Heart left ventricle (tissue), 16 donors: ENCODE data around the gene NAE1. TPM values are rescaled to one million over a fixed set of nuclear protein-coding genes. Genes with fewer than 3 reads are reported as not detected.

Source experiments
- ATAC-seq, 4 donors: fragments of 200-7000 bp; cut with Tn5 transposase; one replicate each; pipeline ENCODE4 v1.9.1; 2020 to 2022; ENCODE audit warnings: moderate library complexity in 4 of 4, mild to moderate bottlenecking in 3 of 4, moderate number of reproducible peaks in 1 of 4
- DNase-seq, 5 donors: peaks; one replicate each; pipeline ENCODE4 v3.0.0-alpha.2; 2020
- H3K27ac ChIP-seq, 12 donors: fragments of 200-600 bp; sonication (generic) in 4 of 12; one replicate each; pipeline versions ENCODE4 v1.5.0 to v1.8.0; 2016 to 2022; ENCODE audit warnings: mild to moderate bottlenecking in 2 of 12
- H3K27me3 ChIP-seq, 9 donors: fragments of 200-600 bp; sonication (generic) in 2 of 9; one replicate each; pipeline versions ENCODE4 v1.5.1 to v1.8.0; 2016 to 2022; ENCODE audit warnings: mild to moderate bottlenecking in 3 of 9
- H3K36me3 ChIP-seq, 9 donors: fragments of 200-600 bp; sonication (generic) in 2 of 9; one replicate each; pipeline versions ENCODE4 v1.5.0 to v1.8.0; 2018 to 2022; ENCODE audit warnings: mild to moderate bottlenecking in 2 of 9
- H3K4me1 ChIP-seq, 12 donors: fragments of 200-600 bp; sonication (generic) in 4 of 12; one replicate each; pipeline versions ENCODE4 v1.5.0 to v1.8.0; 2016 to 2022; ENCODE audit warnings: mild to moderate bottlenecking in 3 of 12
- H3K4me3 ChIP-seq, 12 donors: fragments of 200-600 bp; sonication (generic) in 4 of 12; one replicate each; pipeline versions ENCODE4 v1.5.0 to v1.8.0; 2017 to 2022; ENCODE audit warnings: mild to moderate bottlenecking in 9 of 12, moderate library complexity in 4 of 12
- H3K9me3 ChIP-seq, 12 donors: fragments of 200-600 bp; sonication (generic) in 4 of 12; one replicate each; pipeline versions ENCODE4 v1.5.0 to v1.8.0; 2016 to 2022; ENCODE audit warnings: mild to moderate bottlenecking in 1 of 12
- CTCF ChIP-seq, 12 donors: fragments of 200-600 bp; sonication (generic) in 4 of 12; IDR thresholded peaks; one replicate each; pipeline versions ENCODE4 v1.5.0 to v1.8.0; 2018 to 2022; ENCODE audit warnings: antibody characterized with exemption in 12 of 12, mild to moderate bottlenecking in 5 of 12
- POLR2A ChIP-seq, 2 donors: fragments of 450-650 bp; IDR thresholded peaks; one replicate each; pipeline ENCODE4 v1.6.1; 2017; ENCODE audit warnings: antibody characterized with exemption in 2 of 2, mild to moderate bottlenecking in 2 of 2, moderate library complexity in 2 of 2
- WGBS, 4 donors: extraction: QIAGEN DNeasy Blood & Tissue Kit in 2 of 4; methylation state at CpG; one replicate each; pipeline versions ENCODE4 v1.1.5 to v1.1.7; 2013 to 2018; 5-methylcytosine and 5-hydroxymethylcytosine counted together
- intact Hi-C, 10 donors: fragments of 100-400 bp; cut with DNase I; formaldehyde crosslinking; loops; one replicate each; pipeline versions ENCODE4 v1.11.1 to v1.14.2; 2022
- polyA plus RNA-seq, 2 donors: library from polyadenylated mRNA; stranded (reverse); fragments of 200-250 nt; gene quantifications; one replicate each; pipeline ENCODE4 v1.2.3, GENCODE V29; 2013
- total RNA-seq, 9 donors: library from RNA; depleted of rRNA in 2 of 9; stranded (reverse); fragments of >200 nt in 2 of 9; fragmentation: NEBNext Ultra II Directional in 3 of 9; extraction: Animal tissue kit (Norgen Biotek cat#: 25700) in 3 of 9; gene quantifications; one replicate each; pipeline versions ENCODE4 v1.1.0 to v1.2.4, GENCODE V29; 2016 to 2023
- donor health status: ischemic (EF 13 %, LVEDD 7.1; RV severe dilation, severe dysfunction).
- donor health status: healthy with polysubstance abuse.
- donor health status: DM: no; HTN: yes; CAD: no.
- donor health status: DM: no; HTN: no; CAD: no.
- donor health status: ischemic (EF 25% LVEDD 6.9; RV normal size, moderate dysfunction).
- donor health status: ischemic (EF 25% LVEDD 5.7; RV mildly dilated, moderate dysfunction).
- donor health status: healthy.
- donor health status: DM: yes; HTN: yes; CAD: no.
- donor health status: ischemic (EF 35%, LVEDD 5.7; RV mildly dilated, moderate dysfunction).
- donor health status: nonischemic (EF 11% LVEDD 7.7; RV severe dilation, severe dysfunction).
- donor health status: DM: yes; HTN: yes; CAD: no.
- donor health status: PGD.
- donor health status: ischemic (EF 29% LVEDD 5.4; RV normal size, mild dysfunction).
- donor health status: nonischemic (EF 23%, LVEDD 6.1; RV moderate dilation, normal function).

Gene NAE1
- total and polyA plus RNA-seq, 11 donors = 17.7 to 39.3 (median 29.6) TPM

DNA sequence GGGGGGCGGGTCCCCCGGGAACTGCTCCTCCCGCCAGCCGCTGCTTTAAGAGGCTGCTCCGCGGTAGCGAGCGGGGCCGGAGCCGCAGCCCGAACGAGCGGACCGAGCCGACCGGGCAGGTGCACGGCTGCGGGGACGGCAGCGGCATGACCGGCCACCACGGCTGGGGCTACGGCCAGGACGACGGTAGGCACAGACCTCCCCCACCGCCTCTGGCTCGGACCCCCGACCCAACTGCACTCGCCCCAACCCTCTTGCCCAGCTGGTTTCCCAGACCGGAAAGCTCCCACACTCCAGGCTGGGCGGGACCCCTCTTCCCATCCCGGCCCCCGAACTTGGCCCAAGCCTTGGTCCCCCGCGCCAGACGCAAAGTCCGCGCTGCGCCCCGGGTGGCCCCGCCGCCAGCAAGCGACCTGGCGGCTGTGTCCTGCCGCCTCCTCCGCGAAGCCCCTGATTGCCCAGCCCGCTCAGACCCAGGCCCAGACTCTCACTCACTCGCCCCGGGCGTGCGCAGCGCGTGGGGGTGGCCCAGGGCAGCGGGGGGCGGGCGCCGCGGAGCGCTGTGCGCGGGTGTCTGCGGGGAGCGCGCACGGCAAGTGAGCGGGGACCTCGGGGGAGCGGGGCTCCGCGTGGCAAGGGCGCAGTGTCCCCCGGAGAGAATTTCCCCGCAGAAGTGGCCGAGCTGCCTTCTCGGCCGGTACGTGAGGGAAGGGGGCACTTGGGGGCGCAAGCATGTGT, 13.7 kb upstream of the NAE1 start, which contains the start of gene CA7:
Gene CA7 (plus strand): TSS at position 73 of the 738 bp plus-strand sequence. CDS start 74 bp downstream, at position 147.
- no peak for DNase-seq
- no peaks in the 10 kb centered on the region for H3K9me3 ChIP-seq
- H3K27ac ChIP-seq = no peak within 1 kb of the TSS
- peaks cover 0 to 20% (median 12%) of the 10 kb centered on the region in 12 donors for H3K4me1 ChIP-seq
- intact Hi-C loops = no loop called here
- no peaks in the 10 kb centered on the region for H3K36me3 ChIP-seq
- H3K4me3 ChIP-seq = peak within 1 kb of the TSS; percentile 32 to 56 (median 48)
- H3K27me3 ChIP-seq = peaks cover 5 to 43% (median 21%) of the 10 kb centered on the region in 9 donors
- ATAC-seq = peak in 2 of 4 donors; percentile 27 to 33
- TF ChIP-seq CTCF (IDR thresholded peaks at IDR 0.05) (no peak), POLR2A (IDR thresholded peaks at IDR 0.05) (no peak)
- 1 to 3% (median 2%) methylated on average over 18 to 79 of the region's 79 CpGs for WGBS, 4 donors

GRCh38 chr16:66844009-66844341, 13.2 kb upstream of the NAE1 start:
- Histone ChIP-seq H3K4me3 (peak overlapping the region; percentile 32 to 56 (median 48)), H3K27ac (no peak overlapping the region), H3K36me3 (no peaks in the 10 kb centered on the region), H3K4me1 (peaks cover 0 to 20% (median 12%) of the 10 kb centered on the region in 12 donors), H3K27me3 (peaks cover 5 to 43% (median 21%) of the 10 kb centered on the region in 9 donors), H3K9me3 (peaks cover 0 to under 1% (median 0%) of the 10 kb centered on the region in 12 donors)
- intact Hi-C loops = no loop called here
- DNase-seq (no peak), ATAC-seq (no peak)
- TF ChIP-seq POLR2A (IDR thresholded peaks at IDR 0.05) = no peak
- TF ChIP-seq CTCF (IDR thresholded peaks at IDR 0.05) = no peak
- 18 to 25% (median 19%) methylated on average over 11 to 14 of the region's 14 CpGs; no CpG with 5 or more reads in 1 of the 4 donors for WGBS, 4 donors

GRCh38 chr16:66843191-66843590, 12.4 kb upstream of the NAE1 start:
- Histone ChIP-seq H3K27ac (no peak overlapping the region), H3K4me3 (no peak overlapping the region), H3K27me3 (peaks cover 5 to 43% (median 21%) of the 10 kb centered on the region in 9 donors), H3K36me3 (no peaks in the 10 kb centered on the region), H3K4me1 (peaks cover 0 to 20% (median 12%) of the 10 kb centered on the region in 12 donors), H3K9me3 (peaks cover 0 to 9% (median 0%) of the 10 kb centered on the region in 12 donors)
- TF ChIP-seq CTCF (IDR thresholded peaks at IDR 0.05) (no peak), POLR2A (IDR thresholded peaks at IDR 0.05) (no peak)
- ATAC-seq (no peak), DNase-seq (no peak)
- intact Hi-C loops = no loop called here
- 95 to 100% (median 98%) methylated on average over 2 of the region's 2 CpGs for WGBS, 4 donors

DNA sequence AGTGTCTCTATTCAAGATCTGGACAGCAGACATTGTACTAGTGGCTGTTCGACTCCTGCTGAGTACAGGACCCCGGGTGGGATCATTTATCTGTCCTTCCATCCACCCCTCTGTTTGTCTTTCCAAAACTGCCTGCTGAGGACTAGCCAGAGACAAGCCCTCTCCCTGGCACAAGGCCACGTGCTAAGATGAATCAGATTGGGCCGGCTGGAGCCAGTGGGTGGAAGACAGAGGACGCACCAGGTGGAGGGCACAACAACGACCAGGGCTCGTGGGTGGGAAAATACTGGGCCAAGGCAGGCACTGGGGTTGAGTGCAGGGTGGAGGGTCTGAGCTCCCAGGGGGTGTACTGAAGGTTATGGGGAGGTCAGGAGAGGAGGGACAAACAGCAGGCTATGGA, 12.0 kb upstream of the NAE1 start:
- 70 to 82% (median 73%) methylated on average over 7 of the region's 7 CpGs for WGBS, 4 donors
- Histone ChIP-seq H3K4me3 (no peak overlapping the region), H3K9me3 (peaks cover 0 to 11% (median 0%) of the 10 kb centered on the region in 12 donors), H3K27ac (no peak overlapping the region), H3K27me3 (peaks cover 5 to 42% (median 21%) of the 10 kb centered on the region in 9 donors), H3K4me1 (peaks cover 0 to 20% (median 12%) of the 10 kb centered on the region in 12 donors), H3K36me3 (no peaks in the 10 kb centered on the region)
- TF ChIP-seq CTCF (IDR thresholded peaks at IDR 0.05) = no peak
- TF ChIP-seq POLR2A (IDR thresholded peaks at IDR 0.05) = no peak
- DNase-seq = no peak
- ATAC-seq = no peak
- intact Hi-C loops = no loop called here
